HUDEP-2 (cell line): ENCODE data around the gene MAN1A1.

Source experiments
- DNase-seq, 76 experiments: peaks; one replicate each; lab custom pipeline; 2025; ENCODE audit not compliant: unreplicated experiment in 76 of 76; lab: John Stamatoyannopoulos, UW

Gene MAN1A1

DNA sequence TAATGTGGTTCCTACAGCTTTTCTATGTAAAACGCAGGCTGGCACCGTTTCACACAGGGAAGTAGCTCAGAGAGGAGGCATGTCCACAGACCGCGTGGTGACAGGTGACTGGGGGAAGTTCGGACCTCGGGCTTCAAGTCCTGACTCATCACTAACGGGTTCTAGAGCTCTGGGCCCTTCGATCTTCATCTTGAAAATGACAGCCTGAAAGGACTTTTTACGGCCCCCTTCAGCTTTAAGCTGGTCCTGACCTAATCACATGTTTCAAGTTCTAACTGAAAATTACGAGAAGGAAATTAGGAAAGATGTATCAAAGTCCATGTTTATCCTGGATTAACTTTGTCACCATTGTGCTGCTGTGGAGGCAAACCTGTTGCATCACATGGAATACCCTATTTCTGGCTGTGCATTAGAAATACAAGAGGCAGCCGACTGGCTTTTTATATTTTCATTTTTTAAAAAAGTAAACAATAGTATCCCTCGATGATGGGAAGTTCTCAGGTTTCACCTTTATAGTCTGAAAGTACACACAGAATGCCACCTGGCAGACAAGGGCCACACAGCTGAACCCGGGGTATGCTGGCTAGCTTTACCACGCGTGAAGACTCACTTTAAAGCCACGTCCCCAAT is 2.0 kb downstream of the MAN1A1 start:
- DNase-seq, result peak in 59 of 76 experiments; percentile 10 to 71 (median 39)

GRCh38 chr6:119346936-119347335 is 2.6 kb downstream of the MAN1A1 start:
- DNase-seq, result no peak

- no peak for DNase-seq
Observed at GRCh38 chr6:119346450-119346849, 3.1 kb downstream of the MAN1A1 start.

DNA sequence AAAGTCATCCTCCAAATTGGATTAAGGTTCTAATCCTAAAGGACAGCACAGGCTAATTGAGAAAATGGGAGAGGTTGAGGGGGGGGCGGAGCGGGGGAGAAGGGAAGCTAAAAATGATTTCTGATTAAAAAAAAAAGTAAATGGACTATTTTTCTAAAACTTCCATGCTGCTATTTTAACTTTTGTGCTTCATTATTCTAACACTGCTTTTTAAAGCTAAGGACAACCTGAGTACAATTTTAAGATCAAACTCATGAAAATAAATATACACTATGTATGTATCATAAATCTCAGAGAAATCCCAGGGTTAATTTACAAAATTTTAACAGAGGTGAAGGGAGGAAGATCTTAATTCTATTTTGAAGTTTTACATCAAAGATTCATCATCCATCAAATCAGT is 4.4 kb downstream of the MAN1A1 start:
- DNase-seq, result no peak

DNA sequence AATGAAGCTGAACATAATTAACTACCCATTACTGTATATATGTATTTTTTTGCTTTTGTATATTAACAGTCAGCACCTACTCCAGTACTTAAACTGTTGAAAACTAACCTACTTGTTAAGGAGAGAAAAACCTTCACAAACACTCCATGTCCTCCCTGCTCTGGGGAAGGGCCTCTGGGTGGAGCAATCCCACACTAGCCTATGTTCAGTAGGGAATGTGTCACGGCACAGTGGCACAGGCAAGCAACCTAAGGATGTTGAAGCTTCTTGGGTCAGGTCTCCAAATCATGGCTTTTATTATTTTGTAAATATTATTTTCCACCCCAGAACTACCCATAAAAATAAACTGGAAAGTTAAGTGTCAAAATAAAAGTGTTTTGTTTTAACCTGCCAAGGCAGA is 5.3 kb downstream of the MAN1A1 start:
- DNase-seq, result no peak

GRCh38 chr6:119343573-119344146 is 5.9 kb downstream of the MAN1A1 start:
- DNase-seq, result no peak

- peak in 1 of 76 experiments; percentile 14 for DNase-seq
Observed at GRCh38 chr6:119343167-119343566, 6.4 kb downstream of the MAN1A1 start.

GRCh38 chr6:119342430-119342829 is 7.1 kb downstream of the MAN1A1 start:
- no peak for DNase-seq

GRCh38 chr6:119340796-119341487 is 8.6 kb downstream of the MAN1A1 start:
- peak in 1 of 76 experiments; percentile 7 for DNase-seq

GRCh38 chr6:119339941-119340456 is 9.6 kb downstream of the MAN1A1 start:
- no peak for DNase-seq

DNA sequence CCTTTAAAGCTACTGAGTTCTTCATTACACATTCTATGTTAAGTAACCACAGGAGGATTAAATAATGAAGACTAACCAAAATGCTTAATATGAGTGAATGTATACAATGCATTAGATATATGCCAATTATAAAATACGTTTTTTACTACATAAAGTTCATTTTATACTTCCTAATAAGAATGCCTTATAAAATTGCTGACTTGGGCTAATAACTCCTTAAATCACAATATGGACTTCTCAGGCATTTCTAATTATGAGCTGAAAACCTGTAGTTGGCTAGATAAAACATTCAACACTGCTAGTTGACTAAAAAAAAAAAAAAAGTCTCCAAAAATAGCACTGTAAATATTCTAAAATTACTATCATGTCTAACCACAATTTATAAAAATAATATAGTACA is 11.8 kb downstream of the MAN1A1 start:
- no peak for DNase-seq

DNA sequence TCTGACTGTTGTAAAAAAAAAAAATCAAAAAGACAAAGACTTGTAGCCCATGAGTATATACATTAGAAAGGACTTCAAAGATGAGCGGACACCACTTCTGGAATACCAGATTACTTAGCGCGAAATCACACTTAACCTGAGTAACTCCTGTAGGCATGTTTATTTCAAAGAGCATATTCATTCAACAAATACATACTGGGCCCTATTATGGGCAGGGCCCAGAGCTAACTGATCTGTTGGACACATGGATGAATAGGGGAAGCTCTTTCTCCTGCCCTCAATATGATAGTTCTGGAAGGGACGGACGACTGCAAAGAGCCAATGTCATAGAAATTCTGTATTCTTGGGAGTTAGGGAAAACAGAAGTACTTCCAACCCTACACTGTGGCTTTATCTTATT is 12.3 kb downstream of the MAN1A1 start:
- no peak for DNase-seq

- DNase-seq, result no peak
Observed at GRCh38 chr6:119334535-119335264, 14.9 kb downstream of the MAN1A1 start.

GRCh38 chr6:119333707-119334295 is 15.8 kb downstream of the MAN1A1 start:
- DNase-seq, result peak in 2 of 76 experiments; percentile 8 to 13

GRCh38 chr6:119333063-119333609 is 16.4 kb downstream of the MAN1A1 start:
- no peak for DNase-seq

GRCh38 chr6:119331663-119332286 is 17.8 kb downstream of the MAN1A1 start:
- no peak for DNase-seq

GRCh38 chr6:119330520-119331113 is 18.9 kb downstream of the MAN1A1 start:
- DNase-seq, result peak in 52 of 76 experiments; percentile 18 to 78 (median 47)

DNA sequence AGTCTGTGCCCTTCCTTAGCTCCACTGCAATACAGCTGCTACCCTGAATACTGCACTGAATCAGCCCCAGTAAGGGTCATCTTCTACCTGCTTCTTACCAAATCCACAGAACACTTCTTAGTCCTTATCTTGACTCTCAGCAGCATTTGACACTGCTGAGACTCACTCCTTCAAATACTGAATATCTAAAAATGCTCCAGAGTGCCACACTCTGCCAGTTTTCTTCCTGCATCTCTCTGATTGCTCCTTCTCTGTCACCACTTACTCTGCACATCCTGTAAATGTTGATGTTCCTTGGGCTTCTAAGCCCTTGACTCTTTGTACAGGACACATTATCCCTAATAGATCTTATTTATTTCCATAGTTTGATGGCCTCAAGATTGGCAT is 19.8 kb downstream of the MAN1A1 start:
- DNase-seq, result peak in 1 of 76 experiments; percentile 28

DNA sequence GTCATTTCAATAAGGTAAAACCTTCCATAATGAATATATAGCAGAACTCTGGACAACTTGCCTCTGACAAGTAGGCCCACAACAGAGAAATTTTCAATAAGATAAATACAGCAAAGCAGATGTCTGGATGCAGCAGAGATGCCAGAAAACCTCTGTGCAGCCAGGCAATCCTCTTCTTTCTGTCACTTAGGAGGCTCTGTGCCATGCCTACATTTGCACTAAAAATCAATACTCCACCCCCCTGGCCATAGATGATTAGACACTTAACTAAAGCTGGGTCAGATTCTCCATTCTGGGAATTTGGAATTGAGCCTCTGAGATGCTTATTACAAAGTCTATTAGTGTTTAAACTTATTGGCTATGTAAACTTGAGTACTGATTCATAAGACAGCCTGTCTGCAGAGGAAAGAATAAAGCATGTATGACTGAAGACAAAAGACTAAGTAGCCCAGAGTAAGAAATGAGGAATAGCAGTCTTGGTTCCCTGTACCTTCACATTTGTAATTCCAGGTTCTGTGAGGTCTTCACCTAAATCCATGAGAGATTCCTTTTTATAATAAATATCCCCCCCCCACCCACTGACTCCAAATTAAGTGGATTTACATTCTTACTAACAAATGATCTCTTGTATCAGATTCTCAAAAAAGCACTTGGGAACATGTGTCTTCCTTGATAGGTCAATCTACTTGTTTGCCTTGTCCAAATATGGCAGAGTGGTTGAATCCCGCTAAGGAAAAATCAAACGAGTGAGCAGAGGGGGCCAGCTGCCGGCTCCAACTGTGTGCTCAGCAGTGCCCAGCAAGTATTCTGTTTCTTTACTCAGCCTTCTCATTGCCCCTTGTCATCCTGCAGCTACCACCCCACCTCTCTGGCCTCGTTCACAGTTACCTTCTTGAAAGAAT is 20.4 kb downstream of the MAN1A1 start:
- no peak for DNase-seq
